SIG-M5 treated with dmso at 0.1 percent for 504 hours (cell line): ENCODE measurements around the gene SUMF1.

Experiments
- DNase-seq: peaks from one replicate; lab custom pipeline; 2025; ENCODE audit not compliant: unreplicated experiment; lab: John Stamatoyannopoulos, UW

SUMF1 gene

GRCh38 chr3:4497843-4498324 is 30.8 kb upstream of the SUMF1 start:
- no peak for DNase-seq

- DNase-seq = no peak
Measured at GRCh38 chr3:4497005-4497692, 30.1 kb upstream of the SUMF1 start.

- DNase-seq = no peak
Measured at GRCh38 chr3:4496087-4496452, 29.0 kb upstream of the SUMF1 start.

GRCh38 chr3:4495294-4496086 is 28.4 kb upstream of the SUMF1 start:
- peak; percentile 63 for DNase-seq

DNA sequence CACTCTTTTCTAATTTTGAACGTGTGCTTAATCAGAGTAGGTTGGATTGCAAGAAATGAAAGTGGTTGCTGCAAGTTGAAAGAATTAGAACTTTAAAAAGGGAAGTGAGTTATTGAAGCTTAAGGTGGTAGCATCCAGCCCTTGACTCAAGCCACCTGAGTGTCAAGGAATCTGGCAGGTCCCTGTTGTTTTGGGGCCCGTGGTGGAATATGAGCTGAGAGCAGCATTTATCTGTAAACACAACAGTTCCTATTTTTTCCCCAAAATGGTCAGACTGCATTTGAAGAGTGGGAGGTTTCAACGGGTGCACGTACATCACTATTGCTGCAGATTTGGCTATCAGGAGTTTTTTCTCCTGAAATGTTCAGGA is 27.8 kb upstream of the SUMF1 start:
- peak; percentile 63 for DNase-seq

- peak; percentile 71 for DNase-seq
Measured at GRCh38 chr3:4493941-4494894, 27.1 kb upstream of the SUMF1 start.

- DNase-seq = peak; percentile 99
Measured at GRCh38 chr3:4493014-4493940, 26.2 kb upstream of the SUMF1 start, which contains the start of gene ITPR1. TSS of gene ITPR1 (plus strand) at chr3:4493348. CDS start at chr3:4516492, 23,144 bp downstream.

- DNase-seq = peak; percentile 72
Measured at GRCh38 chr3:4492208-4493013, 25.3 kb upstream of the SUMF1 start.

- no peak for DNase-seq
Measured at GRCh38 chr3:4491855-4492207, 24.8 kb upstream of the SUMF1 start.

GRCh38 chr3:4478261-4478660 is 11.2 kb upstream of the SUMF1 start:
- peak; percentile 87 for DNase-seq

DNA sequence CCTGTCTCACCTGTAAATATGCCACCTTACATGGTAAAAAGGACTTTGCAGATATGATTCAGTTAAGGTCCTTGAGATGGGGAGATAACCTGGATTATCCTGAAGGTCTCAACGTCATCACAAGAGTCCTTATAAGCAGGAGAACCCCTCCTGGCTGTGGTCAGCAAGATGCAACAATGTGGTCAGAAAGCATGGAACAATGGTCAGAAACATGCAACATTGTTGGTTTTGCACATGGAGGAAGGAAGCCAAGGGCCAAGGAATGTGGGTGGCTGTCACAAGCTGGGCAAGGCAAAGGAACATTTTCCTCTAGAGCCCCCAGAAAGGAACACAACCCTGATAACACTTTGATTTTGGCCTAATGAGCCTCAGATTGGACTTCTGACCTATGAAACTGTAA is 9.4 kb upstream of the SUMF1 start:
- DNase-seq = no peak

DNA sequence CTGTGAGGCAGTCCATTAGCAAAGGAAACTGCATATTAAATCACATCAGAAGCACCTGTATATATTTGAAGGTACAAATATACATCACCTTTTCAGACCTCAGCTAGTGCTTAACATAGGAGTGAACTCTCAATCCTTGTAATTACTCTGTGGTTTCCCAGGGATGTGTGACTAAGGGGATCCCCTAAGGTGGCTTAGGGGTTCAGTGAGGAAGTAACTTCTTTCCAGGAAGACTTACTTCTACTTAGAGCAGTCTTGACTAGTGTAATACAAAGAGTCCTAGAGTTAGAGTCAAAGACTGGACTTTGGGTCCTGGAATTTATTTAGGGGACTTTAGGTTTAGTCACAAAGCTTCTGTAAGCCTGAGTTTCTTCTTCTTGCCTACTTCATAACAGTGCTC is 8.7 kb upstream of the SUMF1 start:
- no peak for DNase-seq

DNA sequence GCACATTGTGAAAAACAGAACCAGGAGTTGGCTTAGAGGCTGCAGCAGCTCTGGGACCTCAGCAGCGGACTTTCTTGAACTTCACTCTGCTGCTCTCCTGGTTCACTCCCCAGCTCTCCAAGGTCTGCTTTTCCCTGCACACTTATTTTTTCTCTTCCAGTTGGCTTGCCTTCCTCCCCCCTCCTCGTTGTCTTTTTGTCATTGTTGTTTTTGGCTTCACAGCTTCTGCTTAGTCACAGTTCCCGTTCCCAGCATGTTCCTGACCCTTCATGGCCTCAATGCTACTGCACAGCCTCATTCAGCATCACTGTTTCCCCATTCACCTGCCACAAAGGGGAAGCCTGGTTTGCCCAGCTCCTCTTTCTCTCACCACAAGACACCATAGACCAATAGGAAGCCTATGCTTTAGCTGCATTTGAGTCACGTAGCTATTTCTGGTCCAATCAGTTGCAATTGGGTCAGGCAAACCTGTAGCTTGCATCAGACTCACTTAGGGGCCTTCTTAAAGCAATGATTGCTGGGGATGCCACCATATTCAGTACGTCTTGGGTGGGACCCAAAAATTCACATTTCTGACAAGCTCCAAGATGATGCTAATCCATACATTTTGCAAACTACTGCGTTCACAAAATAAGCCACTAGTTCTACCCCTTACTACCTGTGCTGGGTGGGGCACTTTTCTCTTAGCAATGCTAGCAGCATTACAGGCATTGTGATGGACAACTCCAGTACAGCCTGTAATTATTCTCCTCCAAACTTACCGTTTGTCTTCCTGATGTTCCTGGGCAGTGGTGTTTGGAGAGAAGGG is 7.8 kb upstream of the SUMF1 start:
- peak; percentile 99 for DNase-seq

DNA sequence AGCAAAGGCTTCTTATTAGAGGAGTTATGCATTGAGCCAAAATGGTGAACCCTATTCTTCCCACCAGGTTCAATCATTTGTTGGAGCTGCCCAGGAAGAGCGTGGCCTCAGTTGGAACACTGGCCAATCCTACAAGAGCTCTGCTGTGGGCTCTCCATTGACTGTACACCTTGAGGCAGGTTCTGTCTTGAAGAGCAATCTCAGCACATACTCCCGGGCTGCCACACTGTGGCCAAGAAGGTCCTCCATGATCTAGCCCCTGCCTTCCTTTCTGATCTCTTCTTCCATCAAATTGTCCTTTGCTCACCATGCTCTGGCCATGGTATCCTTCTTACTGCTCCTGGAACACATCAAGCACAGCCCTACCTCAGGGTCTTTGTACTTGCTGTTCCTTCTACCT is 5.7 kb upstream of the SUMF1 start:
- DNase-seq = no peak

DNA sequence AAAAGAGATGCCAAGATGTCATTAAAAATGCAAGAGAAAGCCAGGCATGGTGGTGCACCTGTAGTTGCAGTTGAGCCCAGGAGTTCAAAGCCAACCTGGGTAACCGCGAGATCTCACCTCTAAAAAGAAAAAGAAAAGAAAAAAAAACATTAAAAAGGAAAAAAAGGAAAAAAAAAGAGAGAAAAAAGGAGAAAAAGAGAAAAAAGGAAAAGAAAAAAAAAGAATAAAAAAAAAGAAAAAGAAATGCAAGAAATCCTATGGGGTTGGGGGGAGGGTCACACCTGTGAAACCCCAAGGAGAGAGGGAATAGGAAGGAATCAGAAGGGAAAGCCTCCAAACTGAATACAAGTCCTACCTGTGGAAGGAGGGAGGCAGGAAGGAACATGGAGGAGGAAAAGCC is 5.2 kb upstream of the SUMF1 start:
- no peak for DNase-seq

- no peak for DNase-seq
Measured at GRCh38 chr3:4471907-4472306, 4.8 kb upstream of the SUMF1 start.

DNA sequence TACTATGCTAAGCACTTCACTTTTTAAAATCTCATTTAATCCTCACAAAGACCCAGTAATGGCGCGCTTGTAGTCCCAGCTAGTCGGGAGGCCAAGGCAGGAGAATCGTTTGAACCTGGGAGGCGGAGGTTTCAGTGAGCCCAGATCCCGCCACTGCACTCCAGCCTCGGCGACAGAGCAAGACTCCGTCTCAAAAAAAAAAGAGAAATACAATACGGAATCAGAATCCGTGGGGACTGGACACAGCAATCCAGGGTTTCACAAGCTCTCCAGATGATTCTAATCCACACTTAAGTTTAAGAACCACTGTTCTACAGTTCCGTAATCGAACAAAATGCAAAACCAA is 426 bp upstream of the SUMF1 start:
- no peak for DNase-seq

DNA sequence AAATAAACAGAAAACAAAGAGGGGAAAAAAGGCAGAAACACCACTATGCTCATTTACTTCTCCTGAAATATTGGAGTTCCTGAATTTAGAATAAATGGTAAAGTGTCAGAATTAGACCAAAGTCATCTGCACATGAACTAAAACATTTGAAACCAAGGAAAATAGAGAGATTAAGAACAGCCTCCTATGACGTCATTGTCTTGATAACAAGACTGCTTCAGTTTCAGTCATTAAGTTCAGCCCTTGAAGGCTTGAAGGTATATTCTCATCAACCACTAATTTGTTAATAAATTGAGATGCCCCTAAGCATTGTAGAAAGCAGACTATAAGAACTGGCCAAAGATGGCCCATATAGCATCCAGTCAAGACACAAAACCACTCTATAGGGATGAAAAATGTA is 2.5 kb downstream of the SUMF1 start:
- DNase-seq = no peak
